HG03097 (cell line): Measurements from ENCODE around the gene LAMB2.

Experiments
- ATAC-seq: cut with Tn5 transposase; IDR thresholded peaks from one replicate; pipeline ENCODE4 v1.9.1; 2021; ENCODE audit not compliant: unreplicated experiment, low FRiP score

Gene LAMB2

DNA sequence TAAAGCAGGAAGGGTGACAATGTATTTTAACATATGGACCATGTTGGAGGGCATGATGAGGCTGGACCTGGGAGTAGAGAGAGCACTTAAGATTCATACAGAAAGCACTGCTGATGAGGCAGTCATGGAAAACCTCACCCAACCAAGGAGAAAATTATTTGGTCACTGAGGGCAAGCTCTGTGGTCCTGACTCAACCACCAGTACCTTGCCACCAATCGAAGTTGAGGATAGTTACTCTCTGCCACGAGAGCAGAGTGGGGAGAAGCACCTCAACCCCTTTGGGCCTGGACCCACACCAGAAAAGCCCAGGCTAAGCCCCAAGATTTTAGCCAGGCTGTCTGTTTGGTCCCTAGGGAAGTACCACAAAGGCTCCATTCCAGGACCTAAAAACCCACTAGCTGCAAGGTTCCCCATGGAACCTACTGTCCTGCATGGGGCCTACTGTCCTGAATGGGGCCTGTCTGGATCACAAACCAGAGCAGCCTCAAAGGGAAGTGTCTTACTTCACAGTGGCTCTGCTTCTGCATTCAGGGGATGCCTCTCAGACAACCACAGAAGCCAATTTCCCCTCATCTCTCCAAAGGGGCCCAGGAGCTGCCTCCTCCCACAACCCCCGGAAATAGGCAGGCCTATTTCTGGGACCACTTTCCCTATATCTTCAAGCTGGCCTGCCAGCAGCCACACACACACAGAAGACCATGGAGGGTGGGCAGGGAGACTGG lies 29.1 kb upstream of the LAMB2 start:
- ATAC-seq, result no peak

DNA sequence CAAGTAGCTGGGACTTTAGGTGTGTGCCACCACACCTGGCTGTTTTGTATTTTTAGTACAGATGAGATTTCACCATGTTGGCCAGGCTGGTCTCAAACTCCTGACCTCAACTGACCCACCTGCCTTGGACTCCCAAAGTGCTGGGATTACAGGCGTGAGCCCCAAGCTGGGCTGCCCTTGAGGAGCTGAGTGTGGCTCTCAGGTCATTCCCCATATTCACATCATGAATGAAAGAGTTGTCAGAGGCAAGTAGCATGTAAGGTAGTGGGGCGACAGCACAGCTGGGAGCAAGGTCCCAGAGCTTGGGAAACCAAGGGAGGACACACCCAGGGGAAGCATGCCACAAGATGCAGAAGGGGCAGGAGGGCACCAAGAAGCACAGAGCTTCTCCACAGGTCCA lies 28.3 kb upstream of the LAMB2 start:
- no peak for ATAC-seq

DNA sequence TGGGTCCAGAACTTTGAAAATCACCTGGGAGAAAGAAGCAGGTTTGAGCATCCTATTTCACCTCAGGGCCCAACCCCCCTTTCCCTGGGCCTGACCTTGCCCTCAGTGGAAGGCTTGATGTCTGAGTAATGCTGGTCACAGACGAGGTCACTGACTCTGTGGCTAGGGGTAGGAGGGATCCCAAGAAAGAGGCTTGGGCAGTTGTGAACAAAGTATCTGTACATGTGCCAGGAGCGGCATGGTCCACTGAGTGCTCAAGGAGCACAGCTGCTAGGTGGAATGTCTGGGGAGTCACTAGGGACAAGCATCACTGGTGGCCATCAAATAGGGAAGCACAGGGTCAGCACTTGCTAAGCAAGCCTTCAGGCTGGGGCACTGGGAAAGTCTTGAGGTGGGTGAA lies 25.9 kb upstream of the LAMB2 start:
- ATAC-seq, result no peak

DNA sequence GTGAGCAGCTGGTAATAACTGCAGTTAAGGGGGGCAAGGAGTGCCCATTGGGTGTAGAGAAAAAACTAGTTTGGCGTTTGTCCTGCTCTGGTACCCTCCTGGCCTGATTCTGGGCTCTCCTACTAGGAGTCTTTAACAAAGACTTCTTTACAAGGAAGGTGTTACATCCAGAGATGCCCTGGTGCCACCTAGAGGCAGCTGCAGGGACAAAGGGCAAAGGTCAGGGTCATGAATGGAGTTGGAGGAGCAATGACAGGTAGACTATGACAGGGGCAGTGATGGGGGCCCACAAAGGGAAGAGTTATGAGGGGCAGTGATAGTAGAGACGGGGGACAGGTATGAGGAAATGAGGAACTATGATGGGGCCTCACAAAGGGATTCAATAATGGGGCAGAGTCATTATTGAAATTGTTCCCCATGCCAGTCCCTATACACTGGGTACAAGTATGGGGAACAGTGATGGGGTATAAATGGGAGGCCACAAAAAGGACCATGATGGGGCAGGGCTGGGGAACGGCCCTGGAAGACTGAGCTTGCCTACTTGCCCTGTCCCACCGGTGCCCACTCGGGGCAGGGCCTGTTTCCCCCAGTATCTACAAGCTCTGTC lies 25.4 kb upstream of the LAMB2 start:
- no peak for ATAC-seq

GRCh38 chr3:49157289-49157688 lies 24.4 kb upstream of the LAMB2 start:
- no peak for ATAC-seq

- ATAC-seq, result no peak
These were observed 20.6 kb upstream of the LAMB2 start for GRCh38 chr3:49153349-49153912.

- ATAC-seq, result no peak
These were observed 18.8 kb upstream of the LAMB2 start for GRCh38 chr3:49151610-49152009.

GRCh38 chr3:49148159-49148558 lies 15.3 kb upstream of the LAMB2 start:
- ATAC-seq, result no peak

- no peak for ATAC-seq
These were observed 7.2 kb upstream of the LAMB2 start for GRCh38 chr3:49140080-49140479.

DNA sequence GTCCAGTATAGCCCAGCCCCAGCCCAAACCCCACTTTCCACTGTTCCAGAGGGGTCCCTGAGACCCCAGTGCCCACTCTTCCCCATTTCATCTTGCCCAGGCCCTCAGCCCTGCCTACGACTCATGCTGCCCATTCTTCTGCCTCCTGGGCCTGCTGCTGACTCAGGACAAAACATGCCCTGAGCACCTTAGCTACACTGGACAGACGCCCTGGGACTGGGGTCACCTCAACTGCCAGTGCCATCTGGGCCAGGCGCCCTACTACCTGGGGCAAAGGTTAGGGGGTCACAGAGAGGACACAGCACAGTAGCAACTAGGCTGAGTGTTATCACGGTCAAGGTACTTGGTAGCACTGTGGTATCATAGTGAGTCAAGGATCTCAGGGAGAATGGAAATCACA lies 2.6 kb upstream of the LAMB2 start:
- no peak for ATAC-seq

- no peak for ATAC-seq
These were observed 1.8 kb upstream of the LAMB2 start for GRCh38 chr3:49134471-49135265.

DNA sequence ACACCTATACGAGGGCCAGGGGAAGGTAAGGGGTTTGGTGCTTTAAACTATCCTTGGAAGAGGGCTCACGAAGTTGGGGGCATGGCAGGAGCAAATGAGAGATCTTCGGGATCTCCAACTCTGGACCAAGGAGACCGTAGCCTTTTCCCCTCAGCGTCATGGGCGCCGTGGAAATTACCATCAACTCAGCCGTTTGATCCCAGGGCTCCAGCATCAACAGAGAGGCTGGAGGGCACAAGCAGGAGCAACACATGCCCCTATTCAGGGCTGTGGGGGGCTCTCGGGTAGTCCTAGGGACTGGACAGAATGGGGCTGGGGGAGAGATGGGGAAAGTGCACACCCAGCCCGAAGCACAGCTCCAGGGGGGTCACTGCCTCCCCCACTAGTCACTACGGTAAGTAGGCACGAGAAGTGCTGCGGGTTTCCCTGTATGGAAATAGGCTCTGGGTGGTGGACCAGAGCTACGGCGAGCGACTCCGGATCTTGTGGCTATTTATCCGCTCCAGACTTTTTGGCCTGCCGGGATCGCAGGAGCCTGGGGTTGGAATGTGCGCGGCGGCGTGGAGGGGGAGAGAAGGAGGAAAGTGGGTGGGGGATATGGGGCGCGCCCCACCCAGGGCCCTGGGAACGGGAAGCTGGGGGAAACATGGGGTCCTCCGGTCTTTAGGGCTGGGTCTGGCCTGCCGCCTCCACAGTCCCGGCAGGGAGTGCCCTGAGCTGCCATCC lies 539 bp upstream of the LAMB2 start:
- ATAC-seq, result no peak

GRCh38 chr3:49132073-49132436 lies 795 bp downstream of the LAMB2 start:
- no peak for ATAC-seq

DNA sequence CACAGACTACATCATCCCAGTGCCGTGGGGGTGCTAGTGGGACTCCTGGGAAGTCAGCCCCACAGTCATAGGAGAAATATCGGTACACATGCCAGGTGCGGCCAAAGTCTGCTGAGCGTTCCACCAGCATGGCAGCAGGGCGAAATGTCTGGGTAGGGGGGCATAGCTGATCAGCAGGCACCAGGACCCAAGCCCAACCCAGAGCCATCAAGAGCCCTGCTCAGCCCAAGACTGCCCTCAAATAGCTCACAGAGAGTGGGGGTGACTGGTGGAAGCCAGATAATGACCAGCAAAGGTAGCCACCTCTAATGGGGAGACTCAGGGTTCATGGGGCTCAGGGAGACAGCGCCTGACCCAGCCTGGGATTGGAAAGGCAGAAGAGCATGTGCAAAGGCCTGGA lies 1.3 kb downstream of the LAMB2 start:
- no peak for ATAC-seq

DNA sequence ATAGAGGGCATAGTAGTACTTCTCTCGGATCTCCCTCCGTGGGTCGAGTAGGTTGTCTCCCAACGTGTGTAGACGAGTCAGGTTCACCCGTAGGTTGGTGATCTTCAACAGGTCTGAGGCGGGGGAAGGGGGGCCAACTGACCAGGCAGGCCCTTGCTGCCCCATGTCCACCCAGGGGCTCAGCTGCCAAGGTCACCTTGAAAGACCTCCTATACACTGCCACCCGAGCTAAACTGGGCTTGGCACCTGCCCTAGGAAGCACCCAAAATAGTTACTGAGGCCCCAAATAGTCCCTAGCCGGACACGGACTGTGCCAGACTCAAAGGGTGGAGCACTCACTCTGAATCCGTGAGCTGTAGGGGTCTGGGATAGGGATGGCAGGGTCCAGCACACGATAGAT lies 1.8 kb downstream of the LAMB2 start:
- no peak for ATAC-seq

DNA sequence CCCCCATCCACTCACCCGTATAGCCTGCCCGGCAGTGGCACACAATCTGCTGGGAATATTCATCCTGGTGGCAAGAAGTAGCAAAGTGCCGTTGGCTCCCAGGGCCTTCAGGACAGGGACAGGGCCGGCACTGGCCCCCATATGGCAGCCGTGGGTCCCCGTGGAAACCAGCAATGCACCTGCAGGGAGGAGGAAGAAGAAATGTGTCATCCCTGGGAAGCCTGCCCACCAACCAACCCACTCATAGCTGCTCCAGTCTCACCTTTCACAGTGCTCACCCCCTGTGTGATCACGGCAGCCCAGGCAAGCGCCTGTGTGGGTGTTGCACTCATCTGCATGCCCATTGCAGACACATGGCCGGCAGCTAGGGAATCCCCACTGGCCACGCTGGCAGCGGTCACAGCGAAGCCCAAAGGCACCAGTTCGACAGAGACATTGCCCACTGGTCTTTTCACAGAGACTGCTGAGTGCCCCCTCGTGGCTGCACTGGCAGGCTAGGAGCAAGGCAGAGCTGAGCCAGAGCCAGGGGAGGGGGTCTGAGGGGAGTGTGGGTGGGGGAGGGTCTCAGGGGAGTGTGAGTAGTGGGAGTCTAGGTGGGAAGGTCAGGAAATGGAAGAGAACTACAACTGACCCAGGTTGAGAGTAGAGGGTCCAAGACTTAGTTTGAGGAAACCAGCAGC lies 7.7 kb downstream of the LAMB2 start:
- no peak for ATAC-seq

DNA sequence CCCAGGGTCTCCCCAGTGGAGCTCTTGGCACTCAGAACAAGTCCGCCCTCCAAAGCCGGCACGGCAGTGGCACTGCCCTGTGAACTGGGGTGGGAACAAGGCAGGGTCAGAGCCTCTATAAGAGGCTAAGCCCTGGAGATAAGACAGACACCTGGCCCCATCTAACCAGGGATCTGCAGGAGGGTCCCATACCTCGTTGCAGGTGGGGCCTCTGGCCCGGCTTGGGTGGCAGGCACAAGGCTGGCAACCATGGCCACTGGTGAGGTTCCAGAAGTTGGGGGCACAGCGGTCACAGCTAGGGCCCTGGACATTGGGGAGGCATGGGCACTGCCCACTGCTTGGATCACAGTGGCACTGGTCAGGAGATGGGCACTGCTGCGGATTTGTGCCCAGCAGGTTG lies 8.6 kb downstream of the LAMB2 start:
- no peak for ATAC-seq

DNA sequence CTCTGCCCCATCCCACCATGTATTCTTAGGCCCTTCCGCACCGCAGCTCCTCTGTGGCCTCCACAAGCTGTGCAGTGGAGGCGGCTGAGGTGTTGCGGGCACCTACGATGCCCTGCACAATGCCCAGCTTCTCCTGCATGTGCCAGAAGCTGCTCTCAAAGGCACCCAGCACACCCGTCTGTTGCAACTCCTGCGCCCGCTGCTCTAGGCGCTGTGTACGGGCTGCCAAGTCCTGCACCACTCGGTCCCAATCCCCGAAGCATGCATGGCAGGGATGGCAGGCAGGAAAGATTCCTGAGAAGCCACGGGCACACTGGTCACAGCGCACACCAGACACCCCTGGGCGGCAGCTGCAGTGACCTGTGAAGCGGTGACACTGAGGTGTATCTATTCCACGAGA lies 9.2 kb downstream of the LAMB2 start:
- no peak for ATAC-seq

GRCh38 chr3:49122886-49123545 lies 9.8 kb downstream of the LAMB2 start:
- ATAC-seq, result no peak

- ATAC-seq, result no peak
These were observed 10.4 kb downstream of the LAMB2 start for GRCh38 chr3:49122451-49122850.
